GM12872 (cell line): Measurements from ENCODE around the gene GOLM1.

ENCODE experiments used
- TF ChIP-seq, protein P1 (sequence below): IDR thresholded peaks from 3 replicates; pipeline ENCODE4 v1.5.1; 2011; ENCODE audit warnings: low read depth, mild to moderate bottlenecking, low read length, moderate library complexity; ENCODE audit not compliant: insufficient read depth

The GOLM1 gene

DNA sequence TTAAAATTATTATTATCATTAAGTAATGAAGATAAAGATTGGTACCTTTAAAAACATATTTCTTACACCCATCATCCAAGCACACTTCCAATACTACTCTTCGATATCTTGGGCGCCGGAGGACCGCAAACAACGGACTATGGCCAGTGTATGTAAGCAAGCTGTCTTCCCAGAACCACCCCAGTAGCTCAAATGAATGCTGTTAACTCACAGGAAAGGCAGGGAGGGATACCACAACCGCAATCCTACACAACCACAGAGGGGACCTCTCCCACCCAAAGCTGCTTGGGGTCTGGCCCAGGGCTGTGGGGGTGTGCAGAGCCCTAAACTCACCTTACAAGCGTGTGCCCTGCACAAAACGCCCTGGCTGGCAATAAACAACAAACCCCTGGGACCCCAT is 20.6 kb downstream of the GOLM1 start:
- TF ChIP-seq, protein P1, sequence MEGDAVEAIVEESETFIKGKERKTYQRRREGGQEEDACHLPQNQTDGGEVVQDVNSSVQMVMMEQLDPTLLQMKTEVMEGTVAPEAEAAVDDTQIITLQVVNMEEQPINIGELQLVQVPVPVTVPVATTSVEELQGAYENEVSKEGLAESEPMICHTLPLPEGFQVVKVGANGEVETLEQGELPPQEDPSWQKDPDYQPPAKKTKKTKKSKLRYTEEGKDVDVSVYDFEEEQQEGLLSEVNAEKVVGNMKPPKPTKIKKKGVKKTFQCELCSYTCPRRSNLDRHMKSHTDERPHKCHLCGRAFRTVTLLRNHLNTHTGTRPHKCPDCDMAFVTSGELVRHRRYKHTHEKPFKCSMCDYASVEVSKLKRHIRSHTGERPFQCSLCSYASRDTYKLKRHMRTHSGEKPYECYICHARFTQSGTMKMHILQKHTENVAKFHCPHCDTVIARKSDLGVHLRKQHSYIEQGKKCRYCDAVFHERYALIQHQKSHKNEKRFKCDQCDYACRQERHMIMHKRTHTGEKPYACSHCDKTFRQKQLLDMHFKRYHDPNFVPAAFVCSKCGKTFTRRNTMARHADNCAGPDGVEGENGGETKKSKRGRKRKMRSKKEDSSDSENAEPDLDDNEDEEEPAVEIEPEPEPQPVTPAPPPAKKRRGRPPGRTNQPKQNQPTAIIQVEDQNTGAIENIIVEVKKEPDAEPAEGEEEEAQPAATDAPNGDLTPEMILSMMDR, result no peak

DNA sequence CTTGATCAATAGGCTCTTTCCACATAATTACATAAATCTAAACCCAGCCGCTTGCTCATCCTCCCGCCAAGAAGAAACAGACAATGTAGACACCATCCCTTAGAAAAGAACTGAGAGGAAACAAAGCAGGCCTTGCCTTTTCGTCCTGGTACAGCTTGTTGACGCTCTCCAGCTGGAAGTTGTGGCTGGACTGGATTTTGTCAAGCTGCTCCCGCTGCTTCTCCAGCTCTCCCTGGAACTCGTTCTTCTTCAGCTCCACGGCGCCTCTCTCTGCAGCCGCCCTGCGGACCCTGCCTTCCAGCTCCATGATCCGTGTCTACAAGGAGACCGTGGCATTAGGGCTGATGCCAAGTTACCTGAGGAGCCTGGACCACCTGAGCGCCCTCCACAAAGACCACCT is 22.1 kb downstream of the GOLM1 start:
- TF ChIP-seq, protein P1, result no peak

DNA sequence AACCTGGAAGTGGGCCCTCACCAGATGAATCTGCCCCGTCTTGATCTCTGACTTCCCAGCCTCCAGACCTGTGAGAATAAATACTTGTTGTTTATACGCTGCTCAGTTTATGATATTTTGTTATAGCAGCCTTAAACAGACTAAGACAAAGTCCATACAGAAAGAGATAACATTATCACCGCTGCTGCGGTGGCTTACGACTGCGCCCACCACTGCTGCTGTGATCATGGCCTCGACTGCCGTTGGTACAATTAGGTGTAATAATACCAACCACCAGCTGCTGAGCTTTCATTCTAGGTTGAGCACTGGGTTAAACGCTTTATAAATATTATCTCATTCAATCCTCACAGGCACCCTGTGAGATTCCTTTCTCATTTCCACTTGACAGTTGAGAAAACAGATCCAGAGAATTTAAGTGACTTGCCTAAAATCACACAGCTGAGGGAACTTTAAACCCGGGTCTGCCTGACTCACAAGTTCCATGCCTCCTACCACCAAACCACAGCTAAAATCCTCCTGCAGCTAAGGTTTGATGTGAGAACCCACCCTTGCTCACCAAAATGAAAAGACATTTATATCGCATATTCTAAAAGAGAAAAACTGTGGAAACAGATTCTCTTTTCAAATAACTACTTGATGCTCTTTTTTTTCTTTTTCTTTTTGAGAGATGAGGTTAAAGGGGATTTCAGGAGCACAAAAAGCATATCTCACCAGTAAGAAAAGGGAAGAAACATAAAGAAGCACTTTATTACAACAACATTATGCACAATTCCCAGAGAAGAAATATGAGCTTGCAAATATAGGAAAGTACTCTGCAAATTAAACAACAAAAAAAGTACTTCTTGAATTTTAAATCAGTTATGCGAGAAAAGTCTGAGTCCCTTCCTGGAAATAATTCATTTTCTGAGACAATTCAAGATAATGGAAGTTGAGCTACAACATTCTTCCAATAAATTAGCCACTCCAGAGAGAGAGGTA is 23.9 kb downstream of the GOLM1 start:
- TF ChIP-seq, protein P1, result no peak

DNA sequence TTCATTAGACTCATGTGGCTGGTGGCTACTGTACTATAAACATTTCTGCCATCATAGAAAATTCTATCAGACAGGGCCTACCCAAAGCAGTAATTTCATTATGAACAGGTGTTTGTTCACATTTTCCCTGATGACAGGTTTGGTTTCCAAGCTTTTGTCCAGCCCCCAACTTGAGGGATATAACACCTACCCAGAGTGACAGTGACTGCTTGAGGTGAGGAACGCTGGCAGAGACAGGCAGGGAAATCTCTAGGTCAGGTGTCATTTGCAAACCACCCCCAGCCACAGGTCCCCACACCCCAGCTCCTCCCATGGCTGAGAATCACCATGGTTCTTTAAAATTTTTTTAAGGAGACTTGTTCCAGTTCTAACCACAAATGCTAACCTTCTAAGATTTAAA is 25.5 kb downstream of the GOLM1 start:
- TF ChIP-seq, protein P1, result no peak

DNA sequence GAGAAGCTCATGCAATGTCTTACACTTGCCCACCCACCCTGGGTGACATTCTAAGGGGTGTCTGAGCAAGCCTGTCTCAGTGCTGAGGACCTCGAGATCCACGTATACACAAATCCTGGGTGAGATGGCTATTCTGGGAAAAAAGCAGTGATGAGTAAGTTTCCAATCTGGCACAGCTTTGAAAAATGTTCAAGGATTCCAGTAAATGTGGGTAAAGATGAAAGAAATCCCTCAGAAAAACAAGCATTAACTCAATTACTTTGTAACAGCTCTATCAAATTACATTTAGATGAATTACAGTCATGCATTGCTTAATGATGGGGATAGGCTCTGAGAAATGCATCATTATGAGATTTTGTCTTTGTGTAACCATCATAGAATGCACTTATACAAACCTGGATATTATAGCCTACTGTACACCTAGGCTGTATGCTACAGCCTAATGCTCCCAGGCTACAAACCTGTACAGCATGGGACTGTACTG is 26.9 kb downstream of the GOLM1 start:
- TF ChIP-seq, protein P1, result no peak

DNA sequence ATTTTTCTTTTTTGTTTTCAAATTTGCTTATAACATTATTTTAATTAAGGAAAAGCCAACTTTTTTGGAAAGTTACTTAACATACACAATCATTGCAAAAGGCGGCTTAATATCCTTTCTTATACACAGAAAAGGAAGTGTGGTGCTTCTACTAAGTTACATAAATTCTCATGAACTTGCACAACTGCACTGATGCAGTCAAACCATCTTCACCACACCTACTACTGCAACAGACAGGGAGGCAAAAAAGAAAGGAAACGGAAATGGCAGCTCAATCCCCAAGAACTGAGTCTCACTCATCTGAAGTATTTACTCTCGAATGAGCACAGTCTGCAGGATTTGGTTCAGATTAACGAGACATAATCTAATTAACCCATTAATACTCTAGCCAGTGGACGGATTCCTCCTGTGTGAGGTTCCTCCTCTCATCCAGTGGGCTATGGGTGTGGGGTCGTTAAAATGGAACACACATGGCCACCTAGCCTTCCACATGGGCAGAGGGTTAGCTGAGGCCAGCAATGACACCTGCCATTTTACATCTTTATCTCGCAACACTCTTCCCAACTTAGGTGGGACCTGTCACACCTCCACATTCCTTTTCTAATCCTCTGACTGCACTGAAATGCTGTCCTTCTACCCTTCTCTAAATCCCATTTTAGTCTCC is 30.0 kb downstream of the GOLM1 start:
- TF ChIP-seq, protein P1, result no peak

DNA sequence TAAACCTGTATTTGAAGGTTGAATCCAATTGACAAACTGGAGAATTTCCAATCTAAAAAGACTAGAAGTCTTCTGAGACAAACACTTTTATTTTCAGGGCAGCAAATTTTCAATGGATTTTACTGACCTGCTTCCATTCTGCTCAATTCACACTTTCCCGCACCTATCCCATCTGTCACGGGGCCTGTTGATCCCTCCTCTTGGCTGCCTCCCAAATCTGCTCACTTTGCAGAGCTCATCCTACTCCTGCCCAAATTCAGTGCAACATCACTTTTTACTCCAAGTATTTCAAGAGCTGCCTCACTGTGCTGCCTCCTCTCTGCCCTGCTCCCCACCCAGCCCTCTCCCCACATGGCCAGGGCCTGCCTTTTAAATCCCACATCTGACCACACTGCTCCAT is 35.1 kb downstream of the GOLM1 start:
- TF ChIP-seq, protein P1, result no peak
